SK-N-SH treated with all-trans-retinoic acid at 6 μM for 48 hours (cell line): ENCODE results near the gene GALNT17.

Experiments used
- RARB ChIP-seq: fragments of 250-450 bp; sonication (Bioruptor Pico); IDR thresholded peaks from 2 replicates; pipeline ENCODE4 v1.8.0; 2021; ENCODE audit warnings: mild to moderate bottlenecking, moderate library complexity
- ZFP30 ChIP-seq: fragments of 450-650 bp; formaldehyde crosslinking; IDR thresholded peaks from 2 replicates; pipeline ENCODE4 v1.5.0; 2022; ENCODE audit warnings: mild to moderate bottlenecking, moderate library complexity
- ZNF8 ChIP-seq: fragments of 450-650 bp; formaldehyde crosslinking; IDR thresholded peaks from 2 replicates; pipeline ENCODE4 v1.5.0; 2020; ENCODE audit warnings: mild to moderate bottlenecking, moderate library complexity

- TF ChIP-seq RARB (CRISPR knock-in tag) (no peak), ZNF8 (CRISPR knock-in tag) (no peak), ZFP30 (CRISPR knock-in tag) (no peak)
These were observed 379.4 kb downstream of the GALNT17 start for GRCh38 chr7:71511361-71511807.
